Pulmonary artery endothelial cell (primary cell): ENCODE data around the gene TGFBR3. TPM values are rescaled to one million over a fixed set of nuclear protein-coding genes. Genes with fewer than 3 reads are reported as not detected.

ENCODE experiments used
- DNase-seq: peaks from one replicate; pipeline ENCODE4 v3.0.0-alpha.2; 2011; ENCODE audit warnings: low read depth, low spot score
- total RNA-seq: library from RNA; depleted of rRNA; stranded (reverse); fragments of >200 nt; gene quantifications from 2 replicates; pipeline ENCODE4 v1.2.3, GENCODE V29; 2014

TGFBR3 gene
- total RNA-seq, 1 donor from 2014 or later: 12.5 TPM

DNA sequence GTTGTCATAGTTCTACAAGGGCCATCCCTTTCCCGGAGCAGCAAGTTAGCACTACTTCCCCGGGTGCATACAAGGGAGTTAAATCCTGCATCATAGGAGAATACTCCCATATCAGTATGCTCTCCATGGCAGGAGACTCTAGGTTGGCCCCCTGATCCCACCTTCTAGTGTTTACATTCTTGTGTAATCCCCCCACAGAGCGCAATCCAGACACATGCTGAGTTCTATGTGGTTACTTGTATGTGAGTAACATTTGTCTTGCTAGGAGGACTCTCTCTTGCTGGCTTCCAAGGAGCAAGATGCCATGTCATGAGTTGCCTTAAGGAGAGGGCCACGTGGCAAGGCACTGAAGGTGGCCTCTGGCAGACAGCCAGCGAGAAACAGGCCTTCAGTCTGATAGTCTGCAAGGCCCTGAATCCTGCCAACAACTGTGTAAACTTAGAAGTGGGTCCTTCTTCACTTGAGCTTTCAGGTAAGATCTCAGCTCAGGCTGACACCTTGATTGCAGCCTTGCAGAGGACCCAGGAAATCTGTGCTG, 230.0 kb downstream of the TGFBR3 start:
- no peak for DNase-seq

DNA sequence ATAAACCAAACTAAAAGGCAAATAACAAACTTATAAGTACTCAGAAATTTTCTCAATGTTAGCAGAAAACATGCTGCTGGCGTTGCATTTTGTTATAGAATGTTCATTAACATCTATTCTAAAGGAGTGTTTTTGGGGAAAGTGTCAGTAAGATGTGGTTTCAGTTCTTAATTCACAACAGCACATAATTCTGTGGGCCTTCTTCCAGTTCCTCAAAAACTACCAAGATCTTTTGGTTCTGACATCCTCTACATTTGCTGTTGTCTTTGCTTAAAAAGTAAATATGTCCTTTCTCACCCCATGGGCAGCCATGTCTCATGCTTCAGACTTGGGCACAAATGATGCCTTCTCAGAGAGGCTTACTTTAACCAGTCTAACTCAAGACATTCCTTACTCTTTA, 232.8 kb downstream of the TGFBR3 start:
- no peak for DNase-seq

DNA sequence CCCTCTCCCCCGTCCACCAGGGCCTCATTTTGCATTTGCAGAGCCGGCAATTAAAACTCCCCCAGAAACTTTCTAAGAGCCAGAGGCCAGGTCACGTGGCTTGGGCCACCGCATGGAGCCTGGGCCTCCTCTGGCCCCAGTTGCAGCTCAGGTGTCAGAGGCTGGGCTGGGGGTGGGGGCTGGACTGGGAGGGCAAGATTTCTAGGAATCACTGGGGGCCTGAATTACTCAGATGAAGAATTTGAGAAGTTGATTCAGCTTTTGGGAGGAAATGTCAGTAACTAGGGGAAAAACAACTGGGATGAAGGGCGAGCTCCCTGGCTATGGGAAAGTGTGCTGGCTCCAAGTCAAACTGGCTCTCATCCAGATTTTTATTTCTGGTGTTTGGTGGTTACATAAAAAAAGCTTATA, 234.3 kb downstream of the TGFBR3 start:
- peak; percentile 46 for DNase-seq

DNA sequence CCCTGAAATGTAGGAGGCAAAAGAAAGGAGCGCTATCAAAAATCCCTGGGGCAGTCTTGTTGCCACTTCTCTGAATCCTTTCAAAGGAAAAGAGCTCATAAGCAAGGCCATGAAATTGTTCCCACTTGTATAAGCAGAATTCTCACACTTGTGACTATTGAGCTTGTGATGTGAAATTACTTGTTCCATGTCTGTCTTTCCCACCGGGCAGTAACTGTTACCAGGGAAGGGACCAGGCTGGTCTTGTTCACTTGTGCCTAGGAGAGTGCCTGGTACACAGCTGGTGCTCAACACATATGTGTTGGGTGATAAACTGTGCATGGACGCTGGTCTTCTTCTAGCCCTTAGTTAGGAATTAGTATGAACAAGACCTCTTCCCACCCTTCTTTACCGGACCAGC, 234.7 kb downstream of the TGFBR3 start:
- DNase-seq: no peak

DNA sequence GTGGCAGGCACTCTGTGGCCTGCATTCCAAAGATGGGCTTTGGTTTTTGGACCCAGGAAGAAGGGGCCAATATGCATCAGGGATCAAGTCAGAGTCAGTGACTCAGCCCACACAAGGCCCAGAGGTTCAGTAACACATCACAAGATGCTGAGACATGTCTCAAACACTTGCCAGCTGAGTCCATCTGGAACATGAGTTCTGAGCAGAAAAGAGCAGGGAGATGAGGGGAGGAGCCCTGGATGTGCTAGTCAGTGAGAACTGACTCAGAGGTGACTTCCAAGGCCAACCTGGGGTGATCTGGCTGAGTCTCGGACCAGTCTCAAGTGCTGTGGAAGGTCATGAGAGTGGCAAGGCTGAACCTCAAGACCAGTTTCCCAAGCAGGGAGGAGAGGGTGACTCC, 235.2 kb downstream of the TGFBR3 start:
- DNase-seq: peak; percentile 40

DNA sequence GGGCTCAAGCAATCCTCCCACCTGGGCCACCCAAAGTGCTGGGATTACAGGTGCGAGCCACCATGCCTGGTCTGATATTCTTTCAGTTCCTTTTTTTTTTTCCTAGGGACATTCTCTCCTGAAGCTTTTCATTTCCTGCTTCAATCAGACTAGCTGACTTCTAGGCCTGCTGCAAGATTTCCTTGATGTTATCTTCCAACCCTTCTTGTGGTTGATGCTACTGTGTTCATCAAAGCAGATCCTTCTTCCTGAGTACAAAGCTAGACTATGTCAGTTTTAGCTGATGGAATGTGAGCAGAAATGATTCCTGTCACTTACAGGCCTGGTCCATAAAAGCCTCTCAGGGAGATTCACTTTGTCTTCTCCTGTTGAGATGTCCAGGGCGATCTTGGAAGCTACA, 238.9 kb downstream of the TGFBR3 start:
- DNase-seq: no peak

DNA sequence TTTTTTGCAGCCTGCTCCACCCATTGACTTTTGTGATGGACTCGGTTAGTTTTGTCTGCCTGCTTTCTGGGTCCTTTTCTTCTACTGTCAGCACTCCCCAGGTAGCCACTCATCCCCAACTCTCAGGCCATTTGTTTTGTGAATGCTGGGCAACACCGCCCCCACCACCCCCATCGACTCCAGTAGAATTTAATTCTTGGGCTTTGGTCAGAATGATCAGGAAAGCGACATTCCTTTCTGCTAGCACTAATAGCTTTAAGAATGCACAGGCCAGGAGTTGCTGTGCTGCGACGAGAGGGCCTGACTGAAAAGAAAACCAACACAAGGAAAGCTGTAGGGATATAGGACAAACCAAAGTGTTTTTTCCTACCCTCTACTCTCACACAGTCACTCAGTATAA, 240.9 kb downstream of the TGFBR3 start:
- DNase-seq: no peak

DNA sequence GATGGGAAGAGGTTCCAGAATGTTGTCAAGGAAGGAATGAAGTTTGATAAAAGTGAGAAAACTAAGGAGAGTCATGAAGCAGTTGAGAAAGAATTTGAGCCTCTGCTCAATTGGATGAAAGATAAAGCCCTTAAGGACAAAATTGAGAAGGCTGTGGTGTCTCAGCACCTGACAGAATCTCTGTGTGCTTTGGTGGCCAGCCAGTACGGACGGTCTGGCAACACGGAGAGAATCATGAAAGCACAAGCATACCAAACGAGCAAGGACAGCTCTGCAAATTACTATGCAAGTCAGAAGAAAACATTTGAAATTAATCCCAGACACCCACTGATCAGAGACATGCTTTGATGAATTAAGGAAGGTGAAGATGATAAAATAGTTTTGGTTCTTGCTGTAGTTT, 242.5 kb downstream of the TGFBR3 start:
- DNase-seq: no peak

DNA sequence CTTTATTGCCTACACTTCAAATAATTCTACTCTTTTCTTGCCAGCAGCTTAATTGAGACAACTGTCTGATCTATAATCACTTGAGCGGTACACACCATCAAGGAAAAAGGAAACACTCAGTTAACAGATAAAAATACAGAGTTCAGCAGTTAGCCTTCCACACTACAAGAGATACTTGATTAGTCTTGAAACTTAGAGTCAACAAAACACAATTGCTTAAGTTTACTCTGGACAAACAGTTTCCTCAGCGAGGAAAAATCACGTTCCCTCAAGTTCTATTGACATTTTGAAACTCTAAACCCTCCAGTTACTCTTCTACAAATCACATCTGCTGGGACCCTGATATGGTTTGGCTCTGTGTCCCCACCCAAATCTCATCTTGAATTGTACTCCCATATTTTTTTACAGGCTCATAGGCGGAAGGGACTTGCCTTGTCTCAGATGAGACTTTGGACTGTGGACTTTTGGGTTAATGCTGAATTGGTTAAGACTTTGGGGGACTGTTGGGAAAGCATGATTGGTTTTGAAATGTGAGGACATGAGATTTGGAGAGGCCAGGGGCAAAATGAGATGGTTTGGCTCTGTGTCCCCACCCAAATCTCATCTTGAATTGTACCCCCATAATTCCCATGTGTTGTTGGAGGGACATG, 244.9 kb downstream of the TGFBR3 start:
- DNase-seq: no peak

DNA sequence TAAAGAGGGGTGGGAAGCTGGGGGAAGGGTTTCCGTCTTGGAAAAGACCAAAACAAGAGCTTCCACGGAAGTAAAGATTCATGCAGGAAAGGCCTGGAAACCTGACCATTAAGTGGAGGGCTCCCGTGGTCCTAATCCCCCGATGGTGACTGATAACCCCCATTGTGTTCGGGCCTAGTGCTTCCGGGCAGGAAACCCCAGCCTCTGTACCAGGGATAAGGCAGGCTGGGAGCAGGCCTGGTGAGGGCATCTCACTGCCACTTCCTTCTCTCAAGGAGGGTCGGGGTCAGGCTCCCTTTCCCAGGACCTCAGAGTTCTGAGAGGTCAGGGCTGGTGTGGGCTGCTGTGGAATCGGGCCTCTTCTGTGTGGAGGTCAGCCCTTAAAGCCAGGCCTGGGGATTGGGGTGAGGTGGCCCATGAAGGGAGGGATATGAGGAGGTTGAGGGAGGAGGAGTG, 248.4 kb downstream of the TGFBR3 start:
- DNase-seq: peak; percentile 67

DNA sequence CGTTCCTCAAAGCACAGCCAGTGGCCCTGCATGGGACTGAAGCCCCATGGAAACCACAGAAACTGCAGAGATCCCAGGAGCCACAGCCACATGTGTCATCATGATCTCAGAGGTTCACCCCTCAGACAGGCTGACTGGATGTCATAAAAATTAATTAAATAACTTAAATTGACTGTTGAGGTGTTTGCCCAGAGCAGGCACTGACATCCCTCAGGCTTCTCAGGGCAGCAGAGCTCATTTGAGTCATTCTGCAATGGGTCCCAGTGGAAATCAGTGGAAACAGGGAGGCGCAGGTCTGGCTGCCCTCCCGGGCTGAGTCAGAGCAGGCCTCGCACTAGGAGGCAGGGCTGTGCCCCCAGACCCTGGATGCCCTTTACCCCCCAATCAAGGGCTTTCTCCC, 250.2 kb downstream of the TGFBR3 start:
- DNase-seq: no peak

DNA sequence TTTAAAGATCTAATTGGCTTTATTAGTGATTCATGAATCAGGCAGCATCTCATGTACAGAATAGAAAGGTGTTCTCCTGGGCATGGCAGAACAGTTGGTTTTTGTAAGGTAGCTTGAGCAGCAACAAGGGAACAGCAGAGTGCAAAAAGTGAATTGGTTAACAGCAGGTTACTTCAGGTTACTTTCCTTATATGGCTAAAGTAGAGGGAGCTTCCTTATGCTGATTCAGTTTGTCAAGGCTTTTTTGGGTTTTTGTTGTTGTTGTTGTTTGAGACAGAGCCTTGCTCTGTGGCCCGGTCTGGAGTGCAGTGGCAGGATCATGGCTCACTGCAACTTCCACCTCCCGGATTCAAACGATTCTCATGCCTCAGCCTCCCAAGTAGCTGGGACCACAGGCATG, 252.5 kb downstream of the TGFBR3 start:
- no peak for DNase-seq

DNA sequence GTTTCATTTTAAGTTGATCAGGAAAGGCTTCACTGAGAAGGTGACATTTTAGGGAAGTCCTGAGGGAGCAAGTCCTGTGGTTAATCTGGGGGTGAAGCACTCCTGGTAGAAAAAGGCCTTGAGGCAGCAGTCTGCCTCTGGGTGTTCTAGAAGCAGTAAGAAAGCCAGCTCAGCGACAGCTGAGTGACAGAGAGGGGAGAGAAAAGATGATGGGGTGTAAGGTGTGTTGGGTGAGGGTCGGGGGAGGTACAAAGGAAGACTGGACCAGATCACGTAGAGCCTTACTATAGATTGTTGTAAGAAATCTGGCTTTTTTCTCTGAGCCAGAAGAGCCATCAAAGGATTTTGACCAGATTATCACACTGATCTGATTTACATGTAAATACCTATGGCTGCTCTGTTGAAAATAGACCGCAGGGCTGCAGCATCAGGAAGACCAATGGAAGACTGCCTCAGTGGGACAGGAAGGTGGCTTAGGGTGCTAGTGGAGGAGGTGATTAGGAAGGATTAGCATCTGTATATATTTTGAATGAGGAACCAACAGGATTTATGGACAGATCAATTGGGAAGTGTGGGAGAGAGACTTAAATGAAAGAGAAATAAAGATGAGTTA, 254.1 kb downstream of the TGFBR3 start:
- no peak for DNase-seq

DNA sequence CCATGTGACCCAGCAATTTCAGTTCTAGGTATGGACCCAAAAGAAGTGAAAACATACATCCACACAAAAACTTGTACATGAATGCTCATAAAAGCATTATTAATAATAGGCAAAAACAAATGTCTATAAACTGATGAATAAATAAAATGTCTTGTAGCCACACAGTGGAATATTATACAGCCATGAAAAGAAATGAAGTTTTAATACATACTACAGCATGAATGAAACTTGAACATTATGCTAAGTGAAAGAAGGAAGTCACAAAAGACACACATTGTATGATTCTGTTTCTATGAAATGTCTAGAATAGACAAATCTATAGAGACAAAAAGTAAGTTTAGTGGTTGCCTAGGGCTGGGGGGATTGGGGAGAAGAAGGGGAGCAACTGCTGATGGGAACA, 255.1 kb downstream of the TGFBR3 start:
- DNase-seq: no peak

Other genes starting within 250 kb of the TGFBR3 start
- not detected in 2 replicates for gene BRDT, start 63.2 kb upstream of the TGFBR3 start, total RNA-seq
- 3.6 and 6.1 TPM in 2 replicates for gene EPHX4, start 143.8 kb upstream of the TGFBR3 start, total RNA-seq
- gene SETSIP, start 189.3 kb upstream of the TGFBR3 start, total RNA-seq: 0.20 and 1.2 TPM in 2 replicates
- 1.2 and 3.1 TPM in 2 replicates for gene BTBD8, start 194.2 kb upstream of the TGFBR3 start, total RNA-seq